NCI-H69 (cell line): ENCODE data around the gene PAIP2B.
"Not testable (repeated sequence)": the region's sequence is repeated elsewhere in the genome, so short reads cannot be mapped to it uniquely, and the experiment has no call there.

Source experiments
- DNase-seq: peaks from one replicate; lab custom pipeline; 2025; lab: John Stamatoyannopoulos, UW

The PAIP2B gene

GRCh38 chr2:71216501-71216900, 10.4 kb downstream of the PAIP2B start:
- no peak for DNase-seq

GRCh38 chr2:71215447-71215846, 11.5 kb downstream of the PAIP2B start:
- no peak for DNase-seq

- DNase-seq, result no peak
These were observed 14.6 kb downstream of the PAIP2B start for GRCh38 chr2:71212336-71212735.

- no peak for DNase-seq
These were observed 16.6 kb downstream of the PAIP2B start for GRCh38 chr2:71210292-71210691.

GRCh38 chr2:71208756-71209155, 18.1 kb downstream of the PAIP2B start:
- DNase-seq, result no peak

- DNase-seq, result no peak
These were observed 19.3 kb downstream of the PAIP2B start for GRCh38 chr2:71207601-71208000.

- no peak for DNase-seq
These were observed 20.6 kb downstream of the PAIP2B start for GRCh38 chr2:71206271-71206670.

- no peak for DNase-seq
These were observed 35.3 kb downstream of the PAIP2B start for GRCh38 chr2:71191570-71191943.

GRCh38 chr2:71190656-71191569, 36.0 kb downstream of the PAIP2B start:
- peak; percentile 15 for DNase-seq

GRCh38 chr2:71187589-71187988, 39.3 kb downstream of the PAIP2B start:
- no peak for DNase-seq

GRCh38 chr2:71186973-71187372, 39.9 kb downstream of the PAIP2B start:
- no peak for DNase-seq

GRCh38 chr2:71183306-71184115, 43.4 kb downstream of the PAIP2B start:
- not testable (repeated sequence) for DNase-seq

GRCh38 chr2:71181316-71181715, 45.6 kb downstream of the PAIP2B start:
- DNase-seq, result no peak

- DNase-seq, result peak; percentile 29
These were observed 48.1 kb downstream of the PAIP2B start for GRCh38 chr2:71178836-71179235.

- no peak for DNase-seq
These were observed 52.7 kb downstream of the PAIP2B start for GRCh38 chr2:71174207-71174606.

GRCh38 chr2:71173096-71173495, 53.8 kb downstream of the PAIP2B start:
- no peak for DNase-seq

GRCh38 chr2:71166812-71167211, 60.1 kb downstream of the PAIP2B start:
- DNase-seq, result no peak

GRCh38 chr2:71157124-71157793, 69.6 kb downstream of the PAIP2B start:
- peak; percentile 54 for DNase-seq

GRCh38 chr2:71156573-71156972, 70.3 kb downstream of the PAIP2B start:
- DNase-seq, result peak; percentile 95

GRCh38 chr2:71155846-71156245, 71.1 kb downstream of the PAIP2B start:
- DNase-seq, result no peak

GRCh38 chr2:71154798-71155197, 72.1 kb downstream of the PAIP2B start:
- DNase-seq, result no peak

- no peak for DNase-seq
These were observed 72.6 kb downstream of the PAIP2B start for GRCh38 chr2:71154279-71154678.
